ENCODE data around the gene LHFPL2. TPM values are rescaled to one million over a fixed set of nuclear protein-coding genes. Genes with fewer than 3 reads are reported as not detected.

LHFPL2 gene
- total and polyA plus RNA-seq, 9 of the 15 experiments (the other 6 are each of a cell fraction or from before 2014, with no cell fraction given) = 1.0 to 6.6 (median 4.6) TPM

- Histone ChIP-seq H3K27ac (ENCODE audit: extremely low read depth, low read depth, low read length) (no peak overlapping the region), H4K20me1 (replicated peaks; ENCODE audit: control insufficient read depth, insufficient read depth, low read length) (no peaks in the 10 kb centered on the region), H3K27me3 (ENCODE audit: control insufficient read depth in 2 of 2, insufficient read depth in 2 of 2, low read length in 2 of 2) (no peaks in the 10 kb centered on the region), H3K9me3 (replicated peaks; ENCODE audit: control insufficient read depth, insufficient read depth, low read depth, low read length) (no peaks in the 10 kb centered on the region), H3K9ac (ENCODE audit: insufficient read depth in 1 of 2, low read depth in 2 of 2, low read length in 2 of 2) (no peak overlapping the region), H3K9me1 (ENCODE audit: control insufficient read depth, insufficient read depth, low read length) (no peaks in the 10 kb centered on the region), H3K36me3 (ENCODE audit: control insufficient read depth, insufficient read depth, low read length) (no peaks in the 10 kb centered on the region), H3K4me3 (no peak overlapping the region), H3K79me2 (ENCODE audit: control insufficient read depth, insufficient read depth, low read length) (no peaks in the 10 kb centered on the region), H3K4me1 (replicated peaks in 1 of 2; ENCODE audit: control insufficient read depth in 2 of 2, insufficient read depth in 2 of 2, low read length in 2 of 2) (no peaks in the 10 kb centered on the region; a peak in 1 of 5 replicates), H2AFZ (ENCODE audit: low read depth, low read length) (no peak overlapping the region), H3K4me2 (ENCODE audit: insufficient read depth, low read length) (no peak overlapping the region)
- 43% methylated on average over 10 of the region's 10 CpGs for WGBS (ENCODE audit: insufficient coverage, low coverage, missing lambda C conversion rate)
- in situ Hi-C loops (cut with MboI) = no loop called here
- TF ChIP-seq PURB (CRISPR knock-in tag; IDR thresholded peaks at IDR 0.05; ENCODE audit: low read depth) (no peak), RBM17 (IDR thresholded peaks at IDR 0.05; ENCODE audit: borderline replicate concordance, low read depth, low read length) (no peak), CREB3 (tag; conservative IDR thresholded peaks at IDR 0.05; ENCODE audit: low read depth) (no peak), RCOR1 (IDR thresholded peaks at IDR 0.05; ENCODE audit: borderline replicate concordance in 1 of 2, low read depth in 2 of 2, low read length in 2 of 2) (no peak), ZNF212 (CRISPR knock-in tag; IDR thresholded peaks at IDR 0.05) (no peak), CCNT2 (IDR thresholded peaks at IDR 0.05; ENCODE audit: borderline replicate concordance, extremely low read depth, insufficient read length, low read depth, low read length) (no peak), NFE2 (IDR thresholded peaks at IDR 0.05; ENCODE audit: low read depth) (no peak), IRF9 (tag; IDR thresholded peaks at IDR 0.05) (no peak), CTCFL (IDR thresholded peaks at IDR 0.05; ENCODE audit: borderline replicate concordance, insufficient read depth, low read depth, low read length, poor library complexity, severe bottlenecking) (no peak), GABPB2 (CRISPR knock-in tag; conservative IDR thresholded peaks at IDR 0.05) (no peak), ZNF143 (CRISPR knock-in tag; IDR thresholded peaks at IDR 0.05) (no peak), GATAD2B (IDR thresholded peaks at IDR 0.05; ENCODE audit: borderline replicate concordance) (no peak), ZBTB7A (IDR thresholded peaks at IDR 0.05; ENCODE audit: borderline replicate concordance, control insufficient read depth, low read depth, low read length) (no peak)
- FAIRE-seq = no peak
- BruUV-seq (replicated peaks) = no TSS peak
- ChIA-PET CTCF (ENCODE audit: low intra/inter-chr PET ratio) (interaction anchor here (0.6 kb wide), 1 partner anchor 221 kb away, joined by 4 read pairs; no protein-coding TSS in a partner anchor), POLR2A (interaction anchor here (0.5 to 1.2 kb wide), 2 partner anchors 31 to 187 kb away, joined by 3 to 4 read pairs; no protein-coding TSS in a partner anchor)
- intact Hi-C loops (cut with micrococcal nuclease) = loop anchor here (2.0 kb wide), 1 partner anchor 68 kb away; no protein-coding TSS in a partner anchor
- DNase-seq (ENCODE audit: extremely low read depth in 1 of 4, low spot score in 3 of 4) = no peak
- no peak for ATAC-seq
These were observed 107.4 kb downstream of the LHFPL2 start for GRCh38 chr5:78541086-78541654.

All from K562 (cell line).